IMR-90 (cell line): ENCODE measurements around the gene CFD. TPM values are rescaled to one million over a fixed set of nuclear protein-coding genes. Genes with fewer than 3 reads are reported as not detected.

Experiments used
- ATAC-seq: fragments of 200-7000 bp; cut with Tn5 transposase; 2 replicates; pipeline ENCODE4 v1.9.1; 2020; ENCODE audit warnings: low read depth, mild to moderate bottlenecking, moderate library complexity
- BruUV-seq: library from RNA; stranded (reverse); fragments of 400-500 nt; replicated peaks from 2 replicates; lab custom pipeline; 2021; lab: Mats Ljungman, UMichigan
- CTCF ChIA-PET: fragments of 300-600 bp; formaldehyde crosslinking; extraction: SDS; loops from one replicate; lab custom pipeline; 2021; ENCODE audit warnings: antibody characterized with exemption; lab: Yijun Ruan, JAX
- POLR2A ChIA-PET: fragments of 300-600 bp; sonication (Branson Sonifier 250); formaldehyde crosslinking; loops from one replicate; lab custom pipeline; 2022; ENCODE audit warnings: antibody characterized with exemption; ENCODE audit not compliant: unreplicated experiment; lab: Charles Lee
- DNase-seq: peaks from one replicate; pipeline ENCODE4 v3.0.0; 2013
- H2AFZ ChIP-seq: replicated peaks from 2 replicates; pipeline ENCODE3; 2013; ENCODE audit warnings: low read length, mild to moderate bottlenecking; ENCODE audit not compliant: poor library complexity
- H2AK5ac ChIP-seq: 2 replicates; pipeline ENCODE4 v1.6.1; 2013; ENCODE audit warnings: low read depth, low read length, inconsistent platforms
- H2AK9ac ChIP-seq: replicated peaks from 2 replicates; pipeline ENCODE3; 2013; ENCODE audit warnings: mild to moderate bottlenecking, low read depth, low read length, moderate library complexity; ENCODE audit not compliant: poor library complexity
- H2BK120ac ChIP-seq: 2 replicates; pipeline ENCODE4 v1.6.1; 2013; ENCODE audit warnings: low read depth, low read length, inconsistent platforms
- H2BK15ac ChIP-seq: 3 replicates; pipeline ENCODE4 v1.6.1; 2013; ENCODE audit warnings: low read depth, low read length, inconsistent platforms
- H2BK20ac ChIP-seq: 2 replicates; pipeline ENCODE4 v1.6.1; 2013; ENCODE audit warnings: low read depth, mild to moderate bottlenecking, inconsistent platforms, low read length, moderate library complexity
- H2BK5ac ChIP-seq: 2 replicates; pipeline ENCODE4 v1.6.1; 2013; ENCODE audit warnings: mild to moderate bottlenecking, low read depth, low read length, inconsistent platforms; ENCODE audit not compliant: poor library complexity, severe bottlenecking
- H3K14ac ChIP-seq: replicated peaks from 2 replicates; pipeline ENCODE4 v1.6.1; 2013; ENCODE audit warnings: low read depth, low read length, inconsistent platforms
- H3K18ac ChIP-seq: 2 replicates; pipeline ENCODE4 v1.6.1; 2013; ENCODE audit warnings: low read depth, low read length, control low read depth
- H3K23ac ChIP-seq: 2 replicates; pipeline ENCODE4 v1.6.1; 2013; ENCODE audit warnings: low read depth, low read length, inconsistent platforms
- H3K27ac ChIP-seq: 2 replicates; pipeline ENCODE4 v1.5.1; 2013; ENCODE audit warnings: mild to moderate bottlenecking, control low read depth, low read length; ENCODE audit not compliant: insufficient read depth
- H3K27me3 ChIP-seq: 2 replicates; pipeline ENCODE4 v1.6.1; 2013; ENCODE audit warnings: low read length; ENCODE audit not compliant: control insufficient read depth, insufficient read depth
- H3K36me3 ChIP-seq: 2 replicates; pipeline ENCODE4 v1.6.1; 2013; ENCODE audit warnings: low read length, mixed read lengths; ENCODE audit not compliant: control insufficient read depth, insufficient read depth
- H3K4ac ChIP-seq: 2 replicates; pipeline ENCODE4 v1.6.1; 2013; ENCODE audit warnings: low read depth, low read length, inconsistent platforms
- H3K4me1 ChIP-seq: 2 replicates; pipeline ENCODE4 v1.6.1; 2013; ENCODE audit warnings: low read length, mixed read lengths; ENCODE audit not compliant: control insufficient read depth, insufficient read depth
- H3K4me2 ChIP-seq: 2 replicates; pipeline ENCODE4 v1.6.1; 2013; ENCODE audit warnings: low read depth, mild to moderate bottlenecking, control low read depth, low read length, moderate library complexity
- H3K4me3 ChIP-seq: 2 replicates; pipeline ENCODE4 v1.5.1; 2013; ENCODE audit warnings: low read depth, mild to moderate bottlenecking, control low read depth, low read length, moderate library complexity; ENCODE audit not compliant: insufficient read depth
- H3K56ac ChIP-seq: 2 replicates; pipeline ENCODE4 v1.6.1; 2013; ENCODE audit warnings: low read length, inconsistent platforms; ENCODE audit not compliant: insufficient read depth; ENCODE audit errors: extremely low read depth
- H3K79me1 ChIP-seq, 2 experiments: 2 replicates each; pipeline ENCODE4 v1.6.1; 2013; ENCODE audit warnings: low read length in 2 of 2, inconsistent platforms in 1 of 2, low read depth in 1 of 2
- H3K9ac ChIP-seq: 2 replicates; pipeline ENCODE4 v1.6.1; 2013; ENCODE audit warnings: low read depth, low read length, control low read depth
- H3K9me1 ChIP-seq: 2 replicates; pipeline ENCODE4 v1.6.1; 2013; ENCODE audit warnings: low read length, inconsistent platforms; ENCODE audit not compliant: insufficient read depth
- H3K9me3 ChIP-seq: 2 replicates; pipeline ENCODE4 v1.6.1; 2013; ENCODE audit warnings: low read length; ENCODE audit not compliant: control insufficient read depth, insufficient read depth
- H4K20me1 ChIP-seq: 2 replicates; pipeline ENCODE4 v1.6.1; 2013; ENCODE audit warnings: low read length, inconsistent platforms; ENCODE audit not compliant: insufficient read depth
- H4K5ac ChIP-seq: 2 replicates; pipeline ENCODE4 v1.6.1; 2013; ENCODE audit warnings: mild to moderate bottlenecking, low read depth, low read length, control low read depth
- H4K8ac ChIP-seq, 2 experiments: 2 replicates each; pipeline ENCODE4 v1.6.1; 2013; ENCODE audit warnings: low read depth in 2 of 2, low read length in 2 of 2, control low read depth in 1 of 2, inconsistent platforms in 1 of 2
- H4K91ac ChIP-seq: 2 replicates; pipeline ENCODE4 v1.6.1; 2013; ENCODE audit warnings: low read depth, low read length, inconsistent platforms; ENCODE audit not compliant: insufficient read depth
- BHLHE40 ChIP-seq: fragments of 150-350 bp; IDR thresholded peaks from 2 replicates; pipeline ENCODE4 v1.6.1; 2016; ENCODE audit warnings: mild to moderate bottlenecking, low read depth, low read length
- CEBPB ChIP-seq: IDR thresholded peaks from 2 replicates; pipeline ENCODE4 v1.6.1; 2012; ENCODE audit warnings: low read depth, low read length, improper control_type of control experiment
- CHD1 ChIP-seq: IDR thresholded peaks from 2 replicates; pipeline ENCODE4 v1.6.1; 2012; ENCODE audit warnings: low read depth, low read length, improper control_type of control experiment
- FOS ChIP-seq: fragments of 150-350 bp; IDR thresholded peaks from 2 replicates; pipeline ENCODE4 v1.6.1; 2016; ENCODE audit warnings: low read depth, low read length
- MAFK ChIP-seq: IDR thresholded peaks from 2 replicates; pipeline ENCODE4 v1.6.1; 2012; ENCODE audit warnings: low read depth, low read length, improper control_type of control experiment
- MAZ ChIP-seq: IDR thresholded peaks from 2 replicates; pipeline ENCODE4 v1.6.1; 2012; ENCODE audit warnings: low read depth, mild to moderate bottlenecking, low read length, improper control_type of control experiment, moderate library complexity, borderline replicate concordance
- MXI1 ChIP-seq: IDR thresholded peaks from 2 replicates; pipeline ENCODE4 v1.6.1; 2012; ENCODE audit warnings: low read depth, mild to moderate bottlenecking, low read length, moderate library complexity, borderline replicate concordance
- NFE2L2 ChIP-seq: fragments of 150-350 bp; IDR thresholded peaks from 2 replicates; pipeline ENCODE4 v1.6.1; 2016; ENCODE audit warnings: low read depth, mild to moderate bottlenecking, low read length
- RAD21 ChIP-seq: IDR thresholded peaks from 2 replicates; pipeline ENCODE4 v1.6.1; 2012; ENCODE audit warnings: low read length, improper control_type of control experiment
- RCOR1 ChIP-seq: IDR thresholded peaks from 2 replicates; pipeline ENCODE4 v1.6.1; 2012; ENCODE audit warnings: mild to moderate bottlenecking, low read length, improper control_type of control experiment; ENCODE audit not compliant: insufficient replicate concordance
- RFX5 ChIP-seq: IDR thresholded peaks from 2 replicates; pipeline ENCODE4 v1.8.0; 2012; ENCODE audit warnings: low read depth, mild to moderate bottlenecking, low read length, moderate library complexity
- SMC3 ChIP-seq: fragments of 150-350 bp; IDR thresholded peaks from 2 replicates; pipeline ENCODE4 v1.6.1; 2016; ENCODE audit warnings: low read depth, mild to moderate bottlenecking, antibody characterized with exemption, low read length, moderate library complexity
- WGBS, 2 experiments: methylation state at CpG; one replicate each; pipeline versions ENCODE4 v1.1.5 to v1.1.7; 2013; ENCODE audit warnings: missing lambda C conversion rate in 2 of 2; ENCODE audit not compliant: insufficient read length in 1 of 2; ENCODE audit errors: extremely low coverage in 2 of 2; 5-methylcytosine and 5-hydroxymethylcytosine counted together
- dilution Hi-C: fragments of 300-500 bp; cut with HindIII; formaldehyde crosslinking; loops from one replicate; pipeline ENCODE4 v1.14.3; 2018; ENCODE audit warnings: low sequenced_read_pairs; ENCODE audit not compliant: unreplicated experiment
- in situ Hi-C: fragments of 300-500 bp; cut with MboI; formaldehyde crosslinking; loops from 3 replicates; pipeline ENCODE4 v1.14.3; 2019; ENCODE audit warnings: low sequenced_read_pairs, inconsistent platforms, mixed read lengths
- intact Hi-C: fragments of 100-400 bp; cut with micrococcal nuclease; formaldehyde crosslinking; loops from 2 replicates; pipeline ENCODE4 v1.10.0; 2022
- polyA plus RNA-seq, 3 experiments: library from polyadenylated mRNA; depleted of rRNA; stranded (reverse); fragments of >200 nt; gene quantifications; 2 replicates each; pipeline ENCODE4 v1.2.3, GENCODE V29; 2012; ENCODE audit warnings: low replicate concordance in 1 of 3
- total RNA-seq: library from RNA; depleted of rRNA; stranded (reverse); fragments of >200 nt; gene quantifications from 2 replicates; pipeline ENCODE4 v1.2.3, GENCODE V29; 2012
- TF ChIP-seq, protein P1 (sequence below): fragments of 150-350 bp; IDR thresholded peaks from 2 replicates; pipeline ENCODE4 v1.6.1; 2017; ENCODE audit warnings: mild to moderate bottlenecking, antibody characterized with exemption, low read length, low read depth
- TF ChIP-seq, protein P2 (sequence below): fragments of 150-350 bp; IDR thresholded peaks from 2 replicates; pipeline ENCODE4 v1.6.1; 2016; ENCODE audit warnings: low read depth, mild to moderate bottlenecking, low read length, moderate library complexity, borderline replicate concordance
- TF ChIP-seq, protein P3 (sequence below): conservative IDR thresholded peaks from 2 replicates; pipeline ENCODE4 v1.5.1; 2012; ENCODE audit warnings: mild to moderate bottlenecking, low read depth, low read length, improper control_type of control experiment

Gene CFD
- total and polyA plus RNA-seq, 2 of the 4 experiments (the other 2 are of a cell fraction), result 1.4 to 2.8 TPM

DNA sequence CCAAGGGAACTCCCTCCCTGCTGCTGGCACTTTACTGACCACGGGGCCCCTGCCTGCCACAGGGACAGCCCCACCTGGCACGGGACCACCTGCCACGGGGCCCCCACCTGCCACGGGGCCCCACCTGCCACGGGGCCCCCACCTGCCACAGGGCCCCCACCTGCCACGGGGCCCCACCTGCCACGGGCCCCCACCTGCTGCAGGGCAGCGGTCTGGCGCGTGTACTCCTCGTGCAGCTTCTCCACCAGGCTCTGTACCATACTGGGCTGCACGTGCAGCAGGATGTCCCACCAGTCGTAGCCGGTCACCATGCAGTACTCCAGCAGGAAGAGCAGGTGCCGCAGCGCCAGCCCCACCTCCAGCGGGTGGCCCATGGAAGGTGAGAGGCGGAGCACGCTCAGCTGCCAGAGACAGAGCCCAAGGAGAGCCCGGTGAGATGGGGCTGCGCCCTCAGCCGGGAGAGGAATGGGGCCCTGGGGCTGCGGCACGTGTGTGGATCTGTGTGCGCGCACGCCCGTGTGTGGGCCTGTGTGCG, 17.4 kb downstream of the CFD start:
- DNase-seq (no peak), ATAC-seq (no peak)
- intact Hi-C loops (no loop called here), dilution Hi-C loops (no loop called here), in situ Hi-C loops (no loop called here)
- no peak overlapping the region for H2AK5ac ChIP-seq
- H3K4ac ChIP-seq, result no peak overlapping the region
- H2BK120ac ChIP-seq, result no peak overlapping the region
- no peak overlapping the region for H2BK15ac ChIP-seq
- no peak overlapping the region for H3K23ac ChIP-seq
- no peaks in the 10 kb centered on the region for H3K9me3 ChIP-seq
- H3K18ac ChIP-seq, result no peak overlapping the region
- no peak overlapping the region for H2BK20ac ChIP-seq
- WGBS, 2 experiments, result 93% methylated on average over 22 of the region's 29 CpGs; no CpG with 5 or more reads in 1 of the 2 experiments
- H4K5ac ChIP-seq, result no peak overlapping the region
- H3K27me3 ChIP-seq, result no peaks in the 10 kb centered on the region
- H3K9ac ChIP-seq, result no peak overlapping the region
- peaks cover 50% of the 10 kb centered on the region for H3K36me3 ChIP-seq
- no TSS peak for BruUV-seq
- no peaks in the 10 kb centered on the region for H3K9me1 ChIP-seq
- no peak overlapping the region for H2AFZ ChIP-seq
- H3K14ac ChIP-seq, result no peak overlapping the region
- no peak overlapping the region for H3K4me2 ChIP-seq
- H3K27ac ChIP-seq, result no peak overlapping the region
- no peak overlapping the region for H4K91ac ChIP-seq
- peaks cover 11% of the 10 kb centered on the region for H4K20me1 ChIP-seq
- H3K56ac ChIP-seq, result no peak overlapping the region
- H4K8ac ChIP-seq, result no peak overlapping the region
- no peaks in the 10 kb centered on the region for H3K4me1 ChIP-seq
- H2BK5ac ChIP-seq, result no peak overlapping the region
- ChIA-PET CTCF (no interaction called here), POLR2A (no interaction called here)
- TF ChIP-seq SMC3, result no peak
- no peak for TF ChIP-seq RFX5
- no peak for TF ChIP-seq RCOR1
- TF ChIP-seq MAZ, result no peak
- no peak for TF ChIP-seq CHD1
- no peak for TF ChIP-seq MAFK
- TF ChIP-seq NFE2L2, result no peak
- TF ChIP-seq CEBPB, result no peak
- TF ChIP-seq, protein P1, sequence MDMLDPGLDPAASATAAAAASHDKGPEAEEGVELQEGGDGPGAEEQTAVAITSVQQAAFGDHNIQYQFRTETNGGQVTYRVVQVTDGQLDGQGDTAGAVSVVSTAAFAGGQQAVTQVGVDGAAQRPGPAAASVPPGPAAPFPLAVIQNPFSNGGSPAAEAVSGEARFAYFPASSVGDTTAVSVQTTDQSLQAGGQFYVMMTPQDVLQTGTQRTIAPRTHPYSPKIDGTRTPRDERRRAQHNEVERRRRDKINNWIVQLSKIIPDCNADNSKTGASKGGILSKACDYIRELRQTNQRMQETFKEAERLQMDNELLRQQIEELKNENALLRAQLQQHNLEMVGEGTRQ, result no peak
- TF ChIP-seq, protein P2, sequence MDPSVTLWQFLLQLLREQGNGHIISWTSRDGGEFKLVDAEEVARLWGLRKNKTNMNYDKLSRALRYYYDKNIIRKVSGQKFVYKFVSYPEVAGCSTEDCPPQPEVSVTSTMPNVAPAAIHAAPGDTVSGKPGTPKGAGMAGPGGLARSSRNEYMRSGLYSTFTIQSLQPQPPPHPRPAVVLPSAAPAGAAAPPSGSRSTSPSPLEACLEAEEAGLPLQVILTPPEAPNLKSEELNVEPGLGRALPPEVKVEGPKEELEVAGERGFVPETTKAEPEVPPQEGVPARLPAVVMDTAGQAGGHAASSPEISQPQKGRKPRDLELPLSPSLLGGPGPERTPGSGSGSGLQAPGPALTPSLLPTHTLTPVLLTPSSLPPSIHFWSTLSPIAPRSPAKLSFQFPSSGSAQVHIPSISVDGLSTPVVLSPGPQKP, result no peak
- TF ChIP-seq BHLHE40, result no peak
- no peak for TF ChIP-seq FOS
- TF ChIP-seq RAD21, result no peak
- TF ChIP-seq, protein P3, sequence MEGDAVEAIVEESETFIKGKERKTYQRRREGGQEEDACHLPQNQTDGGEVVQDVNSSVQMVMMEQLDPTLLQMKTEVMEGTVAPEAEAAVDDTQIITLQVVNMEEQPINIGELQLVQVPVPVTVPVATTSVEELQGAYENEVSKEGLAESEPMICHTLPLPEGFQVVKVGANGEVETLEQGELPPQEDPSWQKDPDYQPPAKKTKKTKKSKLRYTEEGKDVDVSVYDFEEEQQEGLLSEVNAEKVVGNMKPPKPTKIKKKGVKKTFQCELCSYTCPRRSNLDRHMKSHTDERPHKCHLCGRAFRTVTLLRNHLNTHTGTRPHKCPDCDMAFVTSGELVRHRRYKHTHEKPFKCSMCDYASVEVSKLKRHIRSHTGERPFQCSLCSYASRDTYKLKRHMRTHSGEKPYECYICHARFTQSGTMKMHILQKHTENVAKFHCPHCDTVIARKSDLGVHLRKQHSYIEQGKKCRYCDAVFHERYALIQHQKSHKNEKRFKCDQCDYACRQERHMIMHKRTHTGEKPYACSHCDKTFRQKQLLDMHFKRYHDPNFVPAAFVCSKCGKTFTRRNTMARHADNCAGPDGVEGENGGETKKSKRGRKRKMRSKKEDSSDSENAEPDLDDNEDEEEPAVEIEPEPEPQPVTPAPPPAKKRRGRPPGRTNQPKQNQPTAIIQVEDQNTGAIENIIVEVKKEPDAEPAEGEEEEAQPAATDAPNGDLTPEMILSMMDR, result no peak
- no peak for TF ChIP-seq MXI1
- no peak overlapping the region for H3K4me3 ChIP-seq
- H2AK9ac ChIP-seq, result no peak overlapping the region
- H3K79me1 ChIP-seq, result no peaks in the 10 kb centered on the region
